Endothelial cell of umbilical vein (primary cell): ENCODE results near the gene DEFB114. TPM values are rescaled to one million over a fixed set of nuclear protein-coding genes. Genes with fewer than 3 reads are reported as not detected.

ENCODE experiments used
- BruUV-seq: library from RNA; stranded (reverse); fragments of 400-500 nt; replicated peaks from 2 replicates; lab custom pipeline; 2021; lab: Mats Ljungman, UMichigan
- CTCF ChIA-PET: fragments of 300-600, 350-600 bp; sonication (Branson Sonifier 250); formaldehyde crosslinking; loops from one replicate; lab custom pipeline; 2021; ENCODE audit warnings: antibody characterized with exemption, inconsistent platforms; lab: Charles Lee
- POLR2A ChIA-PET: fragments of 300-600, 350-600 bp; sonication (Branson Sonifier 250); formaldehyde crosslinking; loops from one replicate; lab custom pipeline; 2021; ENCODE audit warnings: antibody characterized with exemption, inconsistent platforms; lab: Charles Lee
- DNase-seq: peaks from one replicate; pipeline ENCODE4 v3.0.0-alpha.2; 2011; ENCODE audit warnings: low read depth, low spot score
- FAIRE-seq: peaks from 2 replicates; lab custom pipeline; 2011; peaks lifted over from hg19 to GRCh38; lab: Jason Lieb, UNC
- H2AFZ ChIP-seq: 2 replicates; pipeline ENCODE4 v1.6.0; 2012; ENCODE audit warnings: low read depth, low read length, control low read depth, inconsistent platforms
- H3K27ac ChIP-seq: 2 replicates; pipeline ENCODE4 v1.5.1; 2011; ENCODE audit warnings: low read depth, mild to moderate bottlenecking, control low read depth, low read length, moderate library complexity; ENCODE audit not compliant: insufficient read depth
- H3K27me3 ChIP-seq, 2 experiments: 2 replicates each; pipeline versions ENCODE4 v1.6.0 to v1.6.1; 2011; ENCODE audit warnings: low read length in 2 of 2, mixed read lengths in 1 of 2; ENCODE audit not compliant: control insufficient read depth in 2 of 2, insufficient read depth in 2 of 2
- H3K36me3 ChIP-seq, 2 experiments: 2 replicates in 1 of 2; 3 replicates in 1 of 2; pipeline ENCODE4 v1.5.1; 2011; ENCODE audit warnings: low read length in 2 of 2, mild to moderate bottlenecking in 1 of 2, moderate library complexity in 1 of 2; ENCODE audit not compliant: control insufficient read depth in 2 of 2, insufficient read depth in 2 of 2; ENCODE audit errors: extremely low read depth in 1 of 2
- H3K4me1 ChIP-seq: 3 replicates; pipeline ENCODE4 v1.5.1; 2011; ENCODE audit warnings: mild to moderate bottlenecking, low read length; ENCODE audit not compliant: control insufficient read depth, insufficient read depth; ENCODE audit errors: extremely low read depth
- H3K4me2 ChIP-seq: 2 replicates; pipeline ENCODE4 v1.6.1; 2011; ENCODE audit warnings: low read length, control low read depth, mixed read lengths; ENCODE audit not compliant: insufficient read depth
- H3K4me3 ChIP-seq, 3 experiments: fragments of 200-600 bp in 1 of 3; sonication (generic), shearing (Covaris generic) in 1 of 3; replicated peaks in 1 of 3; 2 replicates each; pipeline ENCODE4 v1.5.1; 2011 to 2016; ENCODE audit warnings: control low read depth in 3 of 3, low read length in 3 of 3, mild to moderate bottlenecking in 2 of 3, inconsistent platforms in 1 of 3, low read depth in 1 of 3, moderate library complexity in 1 of 3; ENCODE audit not compliant: insufficient read depth in 1 of 3
- H3K79me2 ChIP-seq: 2 replicates; pipeline ENCODE4 v1.6.0; 2012; ENCODE audit warnings: low read length, inconsistent platforms; ENCODE audit not compliant: control insufficient read depth, insufficient read depth
- H3K9ac ChIP-seq: replicated peaks from 2 replicates; pipeline ENCODE3; 2011; ENCODE audit warnings: low read length, control low read depth; ENCODE audit not compliant: insufficient read depth; ENCODE audit errors: extremely low read depth
- H3K9me1 ChIP-seq: replicated peaks from 3 replicates; pipeline ENCODE4 v1.6.0; 2011; ENCODE audit warnings: mild to moderate bottlenecking, low read length; ENCODE audit not compliant: control insufficient read depth, insufficient read depth; ENCODE audit errors: extremely low read depth
- H3K9me3 ChIP-seq: replicated peaks from 2 replicates; pipeline ENCODE4 v1.5.1; 2012; ENCODE audit warnings: low read length, inconsistent platforms; ENCODE audit not compliant: control insufficient read depth, insufficient read depth
- H4K20me1 ChIP-seq: replicated peaks from 2 replicates; pipeline ENCODE3; 2011; ENCODE audit warnings: mild to moderate bottlenecking, low read length; ENCODE audit not compliant: control insufficient read depth, insufficient read depth; ENCODE audit errors: extremely low read depth
- EZH2 ChIP-seq: IDR thresholded peaks from 2 replicates; pipeline ENCODE4 v1.6.1; 2012; ENCODE audit warnings: borderline replicate concordance, low read depth, mild to moderate bottlenecking, moderate library complexity, low read length, inconsistent platforms; ENCODE audit not compliant: severe bottlenecking
- FOS ChIP-seq: IDR thresholded peaks from 2 replicates; pipeline ENCODE4 v1.6.1; 2011; ENCODE audit warnings: mild to moderate bottlenecking, low read length, moderate library complexity, borderline replicate concordance; ENCODE audit not compliant: insufficient read depth
- GATA2 ChIP-seq: IDR thresholded peaks from 2 replicates; pipeline ENCODE4 v1.7.0; 2011; ENCODE audit warnings: low read depth, mild to moderate bottlenecking, moderate library complexity, mixed read lengths, low read length; ENCODE audit not compliant: insufficient read length, insufficient read depth
- JUN ChIP-seq: IDR thresholded peaks from 2 replicates; pipeline ENCODE4 v1.6.1; 2011; ENCODE audit warnings: borderline replicate concordance, low read depth; ENCODE audit not compliant: insufficient read length, insufficient read depth
- MYC ChIP-seq: IDR thresholded peaks from one replicate; pipeline ENCODE4 v1.6.1; 2011; ENCODE audit warnings: mild to moderate bottlenecking, low read depth, low read length
- POLR2A ChIP-seq: IDR thresholded peaks from 2 replicates; pipeline ENCODE4 v1.6.1; 2012; ENCODE audit warnings: low read depth, mild to moderate bottlenecking, control low read depth, low read length
- POLR2AphosphoS5 ChIP-seq: IDR thresholded peaks from 2 replicates; pipeline ENCODE4 v1.6.1; 2012; ENCODE audit warnings: low read depth, mild to moderate bottlenecking, control low read depth, low read length, moderate library complexity; ENCODE audit not compliant: insufficient read depth
- dilution Hi-C: fragments of 300-500 bp; cut with MboI; formaldehyde crosslinking; loops from one replicate; pipeline ENCODE4 v1.15.0; 2019; ENCODE audit warnings: low sequenced_read_pairs; ENCODE audit not compliant: extremely low pct_ligation_motif_present
- intact Hi-C: fragments of 100-400 bp; cut with micrococcal nuclease; formaldehyde crosslinking; loops from one replicate; pipeline ENCODE4 v1.10.0; 2022
- polyA plus RNA-seq, 4 experiments: library from polyadenylated mRNA; depleted of rRNA in 3 of 4; stranded (reverse) in 3 of 4; unstranded in 1 of 4; fragments of >200 nt; gene quantifications; 2 replicates each; pipeline versions ENCODE4 v1.2.1 to v1.2.3, GENCODE V29; 2011 to 2012; ENCODE audit warnings: missing spikeins in 1 of 4
- total RNA-seq: library from RNA; stranded (reverse); gene quantifications from 2 replicates; pipeline ENCODE4 v1.2.3, GENCODE V29; 2021
- TF ChIP-seq, protein P1 (sequence below), 2 donors: IDR thresholded peaks; 1 replicate in 1 of 2; 2 replicates in 1 of 2; pipeline ENCODE4 v1.5.1; 2011; ENCODE audit warnings: low read length in 2 of 2, mild to moderate bottlenecking in 2 of 2, moderate library complexity in 2 of 2, control low read depth in 1 of 2, inconsistent platforms in 1 of 2, low read depth in 1 of 2; ENCODE audit not compliant: insufficient read depth in 1 of 2; ENCODE audit errors: extremely low read depth in 1 of 2
- TF ChIP-seq, protein P2 (sequence below): IDR thresholded peaks from 2 replicates; pipeline ENCODE4 v1.6.1; 2011; ENCODE audit not compliant: insufficient read depth, insufficient read length

The DEFB114 gene
- total and polyA plus RNA-seq, 2 donors (not counting 3 experiments of a cell fraction or from before 2014, with no cell fraction given) = not detected

DNA sequence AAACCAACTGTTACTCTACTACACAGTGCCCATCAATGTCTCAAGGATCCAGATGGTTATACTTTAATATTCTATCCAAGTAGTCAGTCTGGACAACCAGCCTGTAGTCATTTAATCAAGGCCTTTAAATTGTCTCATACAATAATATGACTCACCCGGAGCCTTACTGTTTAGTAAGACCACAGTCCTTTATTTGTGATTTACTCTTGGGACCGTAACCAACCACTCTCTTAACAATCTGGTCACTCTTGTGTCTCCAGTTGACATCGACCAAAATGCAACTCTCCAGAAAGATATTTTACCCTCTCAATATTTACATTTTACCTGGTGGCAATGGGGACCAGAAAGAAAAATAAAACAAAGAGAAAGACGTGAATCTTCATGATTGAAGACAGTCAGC lies 14.9 kb downstream of the DEFB114 start:
- dilution Hi-C loops = no loop called here
- H2AFZ ChIP-seq = no peak overlapping the region
- no peak overlapping the region for H3K27ac ChIP-seq
- intact Hi-C loops = no loop called here
- peaks cover 2% of the 10 kb centered on the region for H3K9me3 ChIP-seq
- FAIRE-seq = no peak
- DNase-seq = no peak
- H3K4me1 ChIP-seq = no peaks in the 10 kb centered on the region
- H4K20me1 ChIP-seq = no peaks in the 10 kb centered on the region
- no peak for TF ChIP-seq EZH2
- TF ChIP-seq POLR2A = no peak
- TF ChIP-seq JUN = no peak
- TF ChIP-seq FOS = no peak
- no peak for TF ChIP-seq MYC
- TF ChIP-seq, protein P1, sequence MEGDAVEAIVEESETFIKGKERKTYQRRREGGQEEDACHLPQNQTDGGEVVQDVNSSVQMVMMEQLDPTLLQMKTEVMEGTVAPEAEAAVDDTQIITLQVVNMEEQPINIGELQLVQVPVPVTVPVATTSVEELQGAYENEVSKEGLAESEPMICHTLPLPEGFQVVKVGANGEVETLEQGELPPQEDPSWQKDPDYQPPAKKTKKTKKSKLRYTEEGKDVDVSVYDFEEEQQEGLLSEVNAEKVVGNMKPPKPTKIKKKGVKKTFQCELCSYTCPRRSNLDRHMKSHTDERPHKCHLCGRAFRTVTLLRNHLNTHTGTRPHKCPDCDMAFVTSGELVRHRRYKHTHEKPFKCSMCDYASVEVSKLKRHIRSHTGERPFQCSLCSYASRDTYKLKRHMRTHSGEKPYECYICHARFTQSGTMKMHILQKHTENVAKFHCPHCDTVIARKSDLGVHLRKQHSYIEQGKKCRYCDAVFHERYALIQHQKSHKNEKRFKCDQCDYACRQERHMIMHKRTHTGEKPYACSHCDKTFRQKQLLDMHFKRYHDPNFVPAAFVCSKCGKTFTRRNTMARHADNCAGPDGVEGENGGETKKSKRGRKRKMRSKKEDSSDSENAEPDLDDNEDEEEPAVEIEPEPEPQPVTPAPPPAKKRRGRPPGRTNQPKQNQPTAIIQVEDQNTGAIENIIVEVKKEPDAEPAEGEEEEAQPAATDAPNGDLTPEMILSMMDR (IDR thresholded peaks at IDR 0.05; ENCODE audit: extremely low read depth in 1 of 2, insufficient read depth in 1 of 2, low read depth in 1 of 2, low read length in 2 of 2) = no peak
- no peak for TF ChIP-seq POLR2AphosphoS5
- TF ChIP-seq GATA2 = no peak
- TF ChIP-seq, protein P2, sequence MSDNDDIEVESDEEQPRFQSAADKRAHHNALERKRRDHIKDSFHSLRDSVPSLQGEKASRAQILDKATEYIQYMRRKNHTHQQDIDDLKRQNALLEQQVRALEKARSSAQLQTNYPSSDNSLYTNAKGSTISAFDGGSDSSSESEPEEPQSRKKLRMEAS = no peak
- H3K27me3 ChIP-seq = no peaks in the 10 kb centered on the region
- POLR2A ChIA-PET = no interaction called here
- CTCF ChIA-PET = no interaction called here
- H3K36me3 ChIP-seq = no peaks in the 10 kb centered on the region
- no peak overlapping the region for H3K9ac ChIP-seq
- no peak overlapping the region for H3K4me2 ChIP-seq
- no TSS peak for BruUV-seq
- no peaks in the 10 kb centered on the region for H3K9me1 ChIP-seq
- H3K79me2 ChIP-seq = no peaks in the 10 kb centered on the region
- no peak overlapping the region for H3K4me3 ChIP-seq
